Hypothalamus (tissue), 51 donors: Measurements from ENCODE around the gene DENND2A.
"Not testable (repeated sequence)": the region's sequence is repeated elsewhere in the genome, so short reads cannot be mapped to it uniquely, and the experiment has no call there.

ENCODE experiments used
- DNase-seq, 51 donors: peaks; one replicate each; lab custom pipeline; 2025; lab: John Stamatoyannopoulos, UW

Gene DENND2A

GRCh38 chr7:140553236-140553635 lies 87.4 kb downstream of the DENND2A start:
- not testable (repeated sequence) for DNase-seq

GRCh38 chr7:140552240-140552679 lies 88.4 kb downstream of the DENND2A start:
- DNase-seq, result no peak

- DNase-seq, result no peak
Measured at GRCh38 chr7:140551355-140552239, 89.0 kb downstream of the DENND2A start.

GRCh38 chr7:140546947-140547346 lies 93.7 kb downstream of the DENND2A start:
- no peak for DNase-seq

- no peak for DNase-seq
Measured at GRCh38 chr7:140544388-140544826, 96.2 kb downstream of the DENND2A start.

GRCh38 chr7:140542228-140542603 lies 98.4 kb downstream of the DENND2A start:
- peak in 14 of 51 donors; percentile 2 to 24 (median 7) for DNase-seq

GRCh38 chr7:140541513-140542227 lies 98.9 kb downstream of the DENND2A start:
- DNase-seq, result peak in 5 of 51 donors; percentile 2 to 26 (median 4)

- DNase-seq, result no peak
Measured at GRCh38 chr7:140541176-140541512, 99.5 kb downstream of the DENND2A start.

- DNase-seq, result no peak
Measured at GRCh38 chr7:140540136-140540777, 100.4 kb downstream of the DENND2A start.

- no peak for DNase-seq
Measured at GRCh38 chr7:140539461-140539860, 101.2 kb downstream of the DENND2A start.

- no peak for DNase-seq
Measured at GRCh38 chr7:140537750-140538482, 102.7 kb downstream of the DENND2A start.

- no peak for DNase-seq
Measured at GRCh38 chr7:140534743-140535142, 105.9 kb downstream of the DENND2A start.

- DNase-seq, result no peak
Measured at GRCh38 chr7:140533394-140533872, 107.2 kb downstream of the DENND2A start.

- DNase-seq, result not testable (repeated sequence)
Measured at GRCh38 chr7:140529428-140529827, 111.2 kb downstream of the DENND2A start.

GRCh38 chr7:140526787-140527664 lies 113.6 kb downstream of the DENND2A start:
- DNase-seq, result no peak

- DNase-seq, result no peak
Measured at GRCh38 chr7:140526214-140526613, 114.4 kb downstream of the DENND2A start.

- DNase-seq, result no peak
Measured at GRCh38 chr7:140525743-140526142, 114.9 kb downstream of the DENND2A start.

GRCh38 chr7:140521421-140521820 lies 119.2 kb downstream of the DENND2A start:
- DNase-seq, result no peak

GRCh38 chr7:140519007-140519399 lies 121.6 kb downstream of the DENND2A start:
- no peak for DNase-seq
